HG03139 (cell line): Measurements from ENCODE around the gene LAMC1.

Experiments
- ATAC-seq: cut with Tn5 transposase; IDR thresholded peaks from one replicate; pipeline ENCODE4 v1.9.1; 2021; ENCODE audit not compliant: unreplicated experiment

The LAMC1 gene

DNA sequence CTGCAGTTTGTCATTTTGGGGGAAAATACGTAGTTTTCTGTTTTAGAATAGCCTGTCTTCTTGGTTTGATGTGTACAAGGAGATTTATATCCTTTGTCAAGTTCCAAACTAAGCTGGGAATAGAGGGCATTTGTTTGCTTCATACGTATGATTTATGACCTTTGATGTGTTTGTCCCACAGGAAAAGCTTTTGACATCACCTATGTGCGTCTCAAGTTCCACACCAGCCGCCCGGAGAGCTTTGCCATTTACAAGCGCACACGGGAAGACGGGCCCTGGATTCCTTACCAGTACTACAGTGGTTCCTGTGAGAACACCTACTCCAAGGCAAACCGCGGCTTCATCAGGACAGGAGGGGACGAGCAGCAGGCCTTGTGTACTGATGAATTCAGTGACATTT is 79.9 kb downstream of the LAMC1 start:
- ATAC-seq = no peak

GRCh38 chr1:183103577-183103976 is 80.4 kb downstream of the LAMC1 start:
- ATAC-seq = no peak

DNA sequence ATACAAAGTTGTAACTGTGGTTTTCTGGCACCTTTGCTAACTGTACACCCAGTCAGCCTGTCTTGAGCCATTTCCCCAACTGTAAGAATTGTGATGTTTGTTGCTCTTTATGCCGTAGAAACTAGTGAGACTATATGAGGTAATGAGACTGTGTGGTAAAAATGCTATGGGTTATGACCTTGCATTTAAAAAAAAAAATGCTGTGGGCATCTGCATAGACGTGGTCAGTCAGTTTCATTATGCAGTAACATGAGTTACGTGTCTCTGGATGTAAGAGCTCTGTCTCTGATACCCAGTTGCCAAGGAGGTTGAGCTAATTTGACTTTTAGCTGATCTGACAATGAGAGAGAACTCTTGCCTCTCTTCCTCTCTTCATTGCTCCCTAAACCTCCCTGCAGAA is 82.2 kb downstream of the LAMC1 start:
- no peak for ATAC-seq

DNA sequence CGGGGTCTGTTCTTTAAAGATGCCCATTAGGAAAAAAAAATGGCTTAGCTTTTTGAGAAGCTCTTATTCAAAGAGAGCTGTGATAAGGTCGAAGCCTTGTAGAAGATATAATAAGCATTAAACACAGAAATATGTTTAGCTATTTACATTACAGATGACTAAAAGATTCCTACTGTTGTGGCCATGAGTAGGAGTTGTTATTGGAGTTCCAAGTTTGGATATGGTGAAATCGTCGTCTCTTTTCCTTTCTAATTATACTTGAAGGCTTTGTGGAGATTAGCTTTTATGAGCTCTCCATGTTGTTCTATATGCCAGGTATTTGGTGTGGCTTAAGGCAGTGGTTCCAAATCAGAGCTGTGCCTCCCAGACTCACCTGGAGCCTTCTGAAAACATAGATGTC is 82.9 kb downstream of the LAMC1 start:
- no peak for ATAC-seq

GRCh38 chr1:183106746-183107145 is 83.5 kb downstream of the LAMC1 start:
- ATAC-seq = no peak

DNA sequence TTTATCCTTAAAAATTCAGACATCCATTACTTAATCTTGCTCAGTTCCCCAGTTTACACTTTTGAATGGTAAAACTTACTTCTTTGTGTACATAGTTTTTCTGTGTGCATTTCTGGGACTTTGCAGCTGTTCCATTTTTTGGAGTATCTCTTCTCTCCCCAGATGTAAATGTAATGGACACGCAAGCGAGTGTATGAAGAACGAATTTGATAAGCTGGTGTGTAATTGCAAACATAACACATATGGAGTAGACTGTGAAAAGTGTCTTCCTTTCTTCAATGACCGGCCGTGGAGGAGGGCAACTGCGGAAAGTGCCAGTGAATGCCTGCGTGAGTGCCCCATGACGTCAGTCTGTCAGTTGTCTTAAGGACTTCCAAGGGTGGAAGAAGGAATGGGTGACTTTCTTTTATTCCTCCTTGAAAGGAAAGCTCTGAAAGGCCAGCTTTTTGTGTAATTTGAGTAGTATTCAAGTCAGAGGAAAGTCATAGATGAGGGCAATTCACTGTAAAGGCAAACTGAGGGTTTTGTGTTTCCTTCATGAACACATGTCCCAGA is 87.2 kb downstream of the LAMC1 start:
- ATAC-seq = no peak

GRCh38 chr1:183114441-183114840 is 91.2 kb downstream of the LAMC1 start:
- ATAC-seq = no peak

- ATAC-seq = no peak
Observed at GRCh38 chr1:183116416-183116815, 93.2 kb downstream of the LAMC1 start.

DNA sequence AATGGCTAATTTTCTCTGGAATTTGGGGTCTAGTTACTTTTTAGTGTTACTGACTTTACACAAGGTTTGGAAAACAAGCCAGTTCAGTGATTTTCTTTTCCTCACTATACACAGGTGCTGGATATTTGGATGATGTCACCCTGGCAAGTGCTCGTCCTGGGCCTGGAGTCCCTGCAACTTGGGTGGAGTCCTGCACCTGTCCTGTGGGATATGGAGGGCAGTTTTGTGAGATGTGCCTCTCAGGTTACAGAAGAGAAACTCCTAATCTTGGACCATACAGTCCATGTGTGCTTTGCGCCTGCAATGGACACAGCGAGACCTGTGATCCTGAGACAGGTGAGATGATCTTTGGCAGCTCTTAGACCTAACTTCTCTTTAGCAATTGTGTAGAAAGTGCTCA is 98.4 kb downstream of the LAMC1 start:
- ATAC-seq = no peak

- no peak for ATAC-seq
Observed at GRCh38 chr1:183124259-183124658, 101.0 kb downstream of the LAMC1 start.

DNA sequence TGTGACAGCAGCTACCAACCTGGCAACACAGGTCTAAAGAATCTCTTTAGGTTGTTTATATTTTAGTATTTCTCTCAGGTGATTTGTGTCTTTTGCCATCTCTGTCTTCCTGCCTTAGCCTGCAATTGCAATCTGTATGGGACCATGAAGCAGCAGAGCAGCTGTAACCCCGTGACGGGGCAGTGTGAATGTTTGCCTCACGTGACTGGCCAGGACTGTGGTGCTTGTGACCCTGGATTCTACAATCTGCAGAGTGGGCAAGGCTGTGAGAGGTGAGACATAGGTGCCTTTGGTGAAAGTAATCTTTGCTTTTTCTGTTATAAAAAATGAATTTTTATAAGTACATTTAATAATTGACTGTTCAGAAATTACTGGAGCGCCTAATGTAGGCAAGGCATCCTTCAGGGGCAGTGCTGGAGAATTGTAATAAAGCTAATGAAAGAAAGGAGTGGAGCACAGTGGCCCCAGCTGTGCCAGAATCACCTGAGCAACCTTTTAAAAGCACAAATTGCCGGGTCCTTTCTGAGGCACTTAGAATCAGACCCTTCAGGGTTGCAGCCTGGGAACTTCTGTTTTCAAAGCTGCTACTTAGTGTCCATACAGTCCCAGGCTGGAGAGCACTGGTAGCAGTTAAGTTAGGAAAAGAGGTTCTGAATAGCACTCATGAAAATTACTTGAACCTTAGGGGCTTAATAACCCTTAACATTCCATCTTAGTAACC is 102.2 kb downstream of the LAMC1 start:
- ATAC-seq = no peak

DNA sequence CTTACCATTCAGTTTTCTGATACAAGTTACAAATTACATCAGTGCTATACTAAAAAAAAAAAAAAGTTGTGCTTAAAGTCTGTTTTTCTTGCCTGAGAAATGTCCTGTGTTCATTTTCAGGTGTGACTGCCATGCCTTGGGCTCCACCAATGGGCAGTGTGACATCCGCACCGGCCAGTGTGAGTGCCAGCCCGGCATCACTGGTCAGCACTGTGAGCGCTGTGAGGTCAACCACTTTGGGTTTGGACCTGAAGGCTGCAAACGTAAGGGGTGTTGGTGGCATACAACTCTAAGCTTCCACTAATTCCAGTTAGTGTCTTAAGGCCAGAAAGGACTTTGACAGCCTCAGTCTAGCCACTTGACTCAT is 102.8 kb downstream of the LAMC1 start:
- ATAC-seq = no peak

- no peak for ATAC-seq
Observed at GRCh38 chr1:183126528-183126927, 103.3 kb downstream of the LAMC1 start.

GRCh38 chr1:183129921-183130690 is 106.9 kb downstream of the LAMC1 start:
- ATAC-seq = no peak

DNA sequence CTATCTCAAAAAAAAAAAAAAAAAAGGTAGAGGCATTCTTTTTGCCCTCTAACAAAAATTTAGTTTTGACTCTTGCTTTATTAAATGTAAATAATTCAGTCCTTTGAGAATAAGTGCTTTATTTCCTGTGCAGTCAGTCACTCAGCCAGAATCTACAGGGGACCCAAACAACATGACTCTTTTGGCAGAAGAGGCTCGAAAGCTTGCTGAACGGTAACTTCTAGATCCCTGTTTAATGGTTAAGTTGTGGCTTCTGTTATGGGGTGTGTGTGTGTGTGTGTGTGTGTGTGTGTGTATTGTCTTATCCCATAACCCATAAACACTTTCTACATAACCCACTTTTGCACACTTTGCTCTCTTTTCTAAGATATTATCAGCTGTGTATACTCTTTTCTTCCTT is 107.9 kb downstream of the LAMC1 start:
- ATAC-seq = no peak

GRCh38 chr1:183135336-183135735 is 112.1 kb downstream of the LAMC1 start:
- no peak for ATAC-seq

GRCh38 chr1:183137782-183138181 is 114.6 kb downstream of the LAMC1 start:
- ATAC-seq = no peak

GRCh38 chr1:183138301-183138700 is 115.1 kb downstream of the LAMC1 start:
- ATAC-seq = no peak

DNA sequence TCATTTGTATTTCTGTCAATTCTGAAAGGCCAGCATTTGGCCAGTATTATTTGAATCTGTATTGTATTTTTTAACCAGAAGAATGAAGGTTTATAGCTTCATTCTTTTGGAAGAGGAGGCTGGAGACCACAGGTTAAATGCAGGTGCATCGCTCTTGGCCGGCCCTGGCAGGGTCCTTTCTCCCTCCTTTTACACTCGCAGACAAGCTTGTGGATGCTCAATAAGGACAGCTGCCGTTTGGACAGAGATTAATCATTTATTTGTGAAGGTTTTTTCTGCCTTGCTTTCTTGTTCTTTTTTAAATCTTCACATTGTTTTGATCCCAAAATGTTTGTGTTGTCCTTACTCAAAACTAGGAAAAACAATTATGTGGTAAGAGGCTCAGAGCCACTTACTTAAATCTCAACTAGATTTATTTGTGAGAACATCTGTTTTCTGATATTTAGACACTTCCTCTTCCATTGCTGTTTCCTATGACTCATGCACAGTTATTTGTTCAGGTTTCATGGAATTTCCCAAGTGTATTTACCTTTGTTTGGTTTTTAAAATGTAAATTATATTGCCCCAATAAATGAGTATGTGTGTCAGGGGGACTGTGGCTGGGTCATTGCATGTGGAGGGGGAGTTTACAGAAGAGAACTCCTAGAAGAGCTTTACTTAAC is 116.2 kb downstream of the LAMC1 start:
- no peak for ATAC-seq

DNA sequence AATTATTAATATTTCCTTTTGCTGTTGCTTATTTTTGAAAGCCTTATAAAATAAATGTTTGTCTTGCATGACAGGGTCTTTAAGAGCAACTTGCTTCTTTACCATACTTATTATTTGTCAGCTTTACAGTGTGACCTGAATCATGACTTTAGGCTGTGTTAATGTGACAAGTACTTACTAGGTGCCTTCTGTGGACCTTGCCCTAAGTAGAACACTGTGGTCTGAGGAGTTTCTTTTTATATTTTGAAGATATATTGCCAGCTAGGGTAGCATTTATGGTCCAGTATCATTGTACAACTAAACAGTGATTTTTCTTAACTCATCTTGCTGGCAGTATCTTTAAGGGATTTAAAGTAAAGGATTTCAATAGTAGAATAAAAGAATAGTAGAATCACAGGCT is 117.4 kb downstream of the LAMC1 start:
- ATAC-seq = no peak

DNA sequence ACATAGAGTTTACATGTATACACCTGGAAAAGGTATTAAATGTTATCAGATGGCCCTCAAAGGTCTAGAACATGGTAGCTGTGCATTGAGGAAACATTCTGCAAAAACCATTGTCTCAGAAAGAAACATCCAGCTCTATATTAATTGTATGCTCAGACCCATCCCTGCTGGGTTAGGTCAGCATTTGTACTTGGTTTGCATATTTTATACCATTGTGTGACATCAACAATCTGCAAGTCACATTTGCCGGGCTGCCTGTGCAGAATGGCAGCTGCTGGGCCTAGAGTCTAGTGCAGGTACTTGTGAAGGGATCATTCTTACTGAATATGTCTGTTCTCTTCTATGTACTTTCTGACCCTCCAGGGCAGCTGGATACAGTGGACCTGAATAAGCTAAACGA is 119.0 kb downstream of the LAMC1 start:
- no peak for ATAC-seq
